ENCODE data around the gene SORBS2. TPM values are rescaled to one million over a fixed set of nuclear protein-coding genes. Genes with fewer than 3 reads are reported as not detected.

Gene SORBS2
- total RNA-seq, 1 experiment from 2014 or later: 0.34 TPM

DNA sequence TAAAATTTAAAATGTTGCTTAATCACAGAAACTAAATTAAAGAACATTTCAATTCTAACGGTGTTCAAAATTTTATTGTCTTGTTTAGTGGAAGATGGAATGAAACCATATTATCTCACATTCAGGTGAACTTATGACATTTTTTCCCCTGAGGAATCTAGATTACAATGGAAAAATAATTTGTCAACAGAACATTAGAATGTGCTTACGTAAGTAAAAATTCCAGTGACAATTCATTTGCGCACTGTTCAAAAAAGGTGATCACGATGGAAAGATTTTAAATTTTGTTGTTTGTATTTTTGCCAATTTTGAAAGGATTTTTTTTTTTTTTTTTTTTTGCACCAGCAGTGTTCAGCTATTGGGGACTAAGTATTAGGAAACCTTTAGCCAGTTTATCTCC, 23.3 kb upstream of the SORBS2 start:
- no TSS peak for BruUV-seq (replicated peaks)
- ChIA-PET CTCF (no interaction called here), RAD21 (ENCODE audit: low non-redundant PET in 1 of 2, low total read pairs in 2 of 2, uncharacterized antibody in 2 of 2, unreplicated experiment in 2 of 2) (no interaction called here), POLR2A (no interaction called here)
- intact Hi-C loops (cut with micrococcal nuclease): no loop called here
- no peak overlapping the region for H3K9ac ChIP-seq (ENCODE audit: low read length)
- no peaks in the 10 kb centered on the region for H3K9me2 ChIP-seq (ENCODE audit: insufficient read depth)
- H3K27ac ChIP-seq (ENCODE audit: low read depth, low read length): no peak overlapping the region
- H4K20me1 ChIP-seq (ENCODE audit: insufficient read depth): no peaks in the 10 kb centered on the region
- TF ChIP-seq POLR2AphosphoS5 (IDR thresholded peaks at IDR 0.05; ENCODE audit: low read depth, low read length) (no peak), EZH2phosphoT487 (IDR thresholded peaks at IDR 0.05; ENCODE audit: borderline replicate concordance) (no peak), ZNF274 (IDR thresholded peaks at IDR 0.05; ENCODE audit: low read depth, low read length) (no peak), TCF7L2 (IDR thresholded peaks at IDR 0.05; ENCODE audit: borderline replicate concordance, extremely low read depth, insufficient read depth, insufficient read length) (no peak), REST (IDR thresholded peaks at IDR 0.05; ENCODE audit: low read depth) (no peak), JUND (IDR thresholded peaks at IDR 0.05) (no peak), ZFX (IDR thresholded peaks at IDR 0.05) (no peak), CEBPB (IDR thresholded peaks at IDR 0.05; ENCODE audit: low read depth) (no peak)
- TF ChIP-seq, protein P1, sequence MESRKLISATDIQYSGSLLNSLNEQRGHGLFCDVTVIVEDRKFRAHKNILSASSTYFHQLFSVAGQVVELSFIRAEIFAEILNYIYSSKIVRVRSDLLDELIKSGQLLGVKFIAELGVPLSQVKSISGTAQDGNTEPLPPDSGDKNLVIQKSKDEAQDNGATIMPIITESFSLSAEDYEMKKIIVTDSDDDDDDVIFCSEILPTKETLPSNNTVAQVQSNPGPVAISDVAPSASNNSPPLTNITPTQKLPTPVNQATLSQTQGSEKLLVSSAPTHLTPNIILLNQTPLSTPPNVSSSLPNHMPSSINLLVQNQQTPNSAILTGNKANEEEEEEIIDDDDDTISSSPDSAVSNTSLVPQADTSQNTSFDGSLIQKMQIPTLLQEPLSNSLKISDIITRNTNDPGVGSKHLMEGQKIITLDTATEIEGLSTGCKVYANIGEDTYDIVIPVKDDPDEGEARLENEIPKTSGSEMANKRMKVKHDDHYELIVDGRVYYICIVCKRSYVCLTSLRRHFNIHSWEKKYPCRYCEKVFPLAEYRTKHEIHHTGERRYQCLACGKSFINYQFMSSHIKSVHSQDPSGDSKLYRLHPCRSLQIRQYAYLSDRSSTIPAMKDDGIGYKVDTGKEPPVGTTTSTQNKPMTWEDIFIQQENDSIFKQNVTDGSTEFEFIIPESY (IDR thresholded peaks at IDR 0.05; ENCODE audit: extremely low read depth, insufficient replicate concordance, low read length): no peak
- TF ChIP-seq, protein P2, sequence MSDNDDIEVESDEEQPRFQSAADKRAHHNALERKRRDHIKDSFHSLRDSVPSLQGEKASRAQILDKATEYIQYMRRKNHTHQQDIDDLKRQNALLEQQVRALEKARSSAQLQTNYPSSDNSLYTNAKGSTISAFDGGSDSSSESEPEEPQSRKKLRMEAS (IDR thresholded peaks at IDR 0.05): no peak
- no peak for ATAC-seq
- no peak overlapping the region for H2AFZ ChIP-seq (ENCODE audit: low read depth, low read length, poor library complexity, severe bottlenecking)
- H3K4me2 ChIP-seq (ENCODE audit: low read length): no peak overlapping the region
- no peaks in the 10 kb centered on the region for H3K27me3 ChIP-seq (ENCODE audit: insufficient read depth, low read length)
- peaks cover 8 to 23% of the 10 kb centered on the region in 2 experiments for H3K4me1 ChIP-seq (ENCODE audit: control insufficient read depth in 1 of 2, insufficient read depth in 2 of 2, low read length in 2 of 2)
- H3K4me3 ChIP-seq (replicated peaks in 1 of 2; ENCODE audit: low read depth in 1 of 2, low read length in 2 of 2): no peak overlapping the region
- H3K9me3 ChIP-seq (ENCODE audit: control insufficient read depth in 1 of 2, insufficient read depth in 1 of 2, low read depth in 1 of 2, low read length in 2 of 2): no peaks in the 10 kb centered on the region
- DNase-seq (ENCODE audit: low read depth, low spot score): no peak
- H3K36me3 ChIP-seq (ENCODE audit: control insufficient read depth in 1 of 2, insufficient read depth in 2 of 2, low read length in 2 of 2): no peaks in the 10 kb centered on the region
- H3K79me2 ChIP-seq (ENCODE audit: insufficient read depth, low read length): no peaks in the 10 kb centered on the region
